Right lobe of liver (tissue), 4 donors: ENCODE data around the gene ARHGAP42.

Source experiments
- CTCF ChIP-seq, 4 donors: fragments of 200-600 bp in 3 of 4; fragments of 450-650 bp in 1 of 4; IDR thresholded peaks; one replicate each; pipeline versions ENCODE4 v1.5.1 to v1.8.0; 2016 to 2022; ENCODE audit warnings: antibody characterized with exemption in 4 of 4, mild to moderate bottlenecking in 2 of 4
- POLR2A ChIP-seq: fragments of 450-650 bp; IDR thresholded peaks from one replicate; pipeline ENCODE4 v1.6.1; 2017; ENCODE audit warnings: antibody characterized with exemption, mild to moderate bottlenecking
- donor health status: DM: no; HTN: no; CAD: no.
- donor health status: DM: no; HTN: no; CAD: no.
- donor health status: DM: no; HTN: yes; CAD: no.

- TF ChIP-seq CTCF (IDR thresholded peaks at IDR 0.05): no peak
- TF ChIP-seq POLR2A: no peak
Measured at GRCh38 chr11:100876815-100877520, 189.9 kb downstream of the ARHGAP42 start.
